DOHH2 (cell line): ENCODE measurements around the gene LCN10.

Experiments used
- CTCF ChIP-seq: fragments of 200-600 bp; sonication (generic); IDR thresholded peaks from one replicate; pipeline ENCODE4 v1.5.1; 2014; ENCODE audit warnings: antibody characterized with exemption, mild to moderate bottlenecking, low read depth, low read length; ENCODE audit not compliant: poor library complexity, severe bottlenecking
- EZH2phosphoT487 ChIP-seq: fragments of 200-600 bp; sonication (generic); IDR thresholded peaks from 2 replicates; pipeline ENCODE4 v1.6.1; 2017; ENCODE audit warnings: borderline replicate concordance, mild to moderate bottlenecking, antibody characterized with exemption, low read length, moderate library complexity, mixed read lengths

- TF ChIP-seq CTCF (peak; percentile 80), EZH2phosphoT487 (no peak)
These were observed 14.6 kb downstream of the LCN10 start for GRCh38 chr9:136728080-136728547.
